Esophagus squamous epithelium (tissue), 5 donors: ENCODE measurements around the gene DMAC2. TPM values are rescaled to one million over a fixed set of nuclear protein-coding genes. Genes with fewer than 3 reads are reported as not detected.
"Not testable (repeated sequence)": the region's sequence is repeated elsewhere in the genome, so short reads cannot be mapped to it uniquely, and the experiment has no call there.

Experiments
- DNase-seq: peaks from one replicate; lab custom pipeline; 2025; lab: John Stamatoyannopoulos, UW
- H3K27ac ChIP-seq, 4 donors: fragments of 200-600 bp; sonication (generic); one replicate each; pipeline ENCODE4 v1.5.1; 2016 to 2019; ENCODE audit warnings: mild to moderate bottlenecking in 1 of 4
- H3K27me3 ChIP-seq, 4 donors: fragments of 200-600 bp; sonication (generic); 1 replicate in 3 of 4; 2 replicates in 1 of 4; pipeline versions ENCODE4 v1.5.1 to v1.6.0; 2017 to 2021; ENCODE audit warnings: antibody characterized with exemption in 1 of 4
- H3K36me3 ChIP-seq, 3 donors: fragments of 200-600 bp; sonication (generic); one replicate each; pipeline ENCODE4 v1.5.1; 2016 to 2019
- H3K4me1 ChIP-seq, 3 donors: fragments of 200-600 bp; sonication (generic); one replicate each; pipeline ENCODE4 v1.5.1; 2017 to 2019
- H3K4me3 ChIP-seq, 4 donors: fragments of 200-600 bp; sonication (generic); 1 replicate in 3 of 4; 2 replicates in 1 of 4; pipeline ENCODE4 v1.5.1; 2016 to 2019; ENCODE audit warnings: mild to moderate bottlenecking in 2 of 4, moderate library complexity in 1 of 4
- H3K9me3 ChIP-seq, 3 donors: fragments of 200-600 bp; sonication (generic); one replicate each; pipeline ENCODE4 v1.5.1; 2016 to 2019
- POLR2A ChIP-seq, 4 donors: fragments of 450-650 bp; IDR thresholded peaks; one replicate each; pipeline ENCODE4 v1.6.1; 2017; ENCODE audit warnings: antibody characterized with exemption in 4 of 4, mild to moderate bottlenecking in 4 of 4, moderate library complexity in 3 of 4
- WGBS, 2 donors: methylation state at CpG; one replicate each; pipeline ENCODE4 v1.1.5; 2018; 5-methylcytosine and 5-hydroxymethylcytosine counted together
- intact Hi-C: fragments of 100-400 bp; cut with DNase I; formaldehyde crosslinking; loops from one replicate; pipeline ENCODE4 v1.15.0; 2022
- total RNA-seq, 4 donors: library from RNA; depleted of rRNA; stranded (reverse); fragments of >200 nt; gene quantifications; one replicate each; pipeline ENCODE4 v1.1.0, GENCODE V29; 2016
- TF ChIP-seq, protein P1 (sequence below), 6 experiments: fragments of 450-650 bp in 4 of 6; fragments of 200-600 bp in 2 of 6; sonication (generic) in 2 of 6; IDR thresholded peaks; one replicate each; pipeline ENCODE4 v1.5.1; 2016 to 2019; ENCODE audit warnings: antibody characterized with exemption in 6 of 6, mild to moderate bottlenecking in 4 of 6, moderate library complexity in 4 of 6
- donor health status: DM: yes; HTN: yes; CAD: no.

DMAC2 gene
- 10 to 100 TPM; 25.1 to 41.4 (median 35.7) TPM for total RNA-seq

- peak in 2 of 4 donors; percentile 59 to 75 for TF ChIP-seq POLR2A (IDR thresholded peaks at IDR 0.05)
- TF ChIP-seq, protein P1, sequence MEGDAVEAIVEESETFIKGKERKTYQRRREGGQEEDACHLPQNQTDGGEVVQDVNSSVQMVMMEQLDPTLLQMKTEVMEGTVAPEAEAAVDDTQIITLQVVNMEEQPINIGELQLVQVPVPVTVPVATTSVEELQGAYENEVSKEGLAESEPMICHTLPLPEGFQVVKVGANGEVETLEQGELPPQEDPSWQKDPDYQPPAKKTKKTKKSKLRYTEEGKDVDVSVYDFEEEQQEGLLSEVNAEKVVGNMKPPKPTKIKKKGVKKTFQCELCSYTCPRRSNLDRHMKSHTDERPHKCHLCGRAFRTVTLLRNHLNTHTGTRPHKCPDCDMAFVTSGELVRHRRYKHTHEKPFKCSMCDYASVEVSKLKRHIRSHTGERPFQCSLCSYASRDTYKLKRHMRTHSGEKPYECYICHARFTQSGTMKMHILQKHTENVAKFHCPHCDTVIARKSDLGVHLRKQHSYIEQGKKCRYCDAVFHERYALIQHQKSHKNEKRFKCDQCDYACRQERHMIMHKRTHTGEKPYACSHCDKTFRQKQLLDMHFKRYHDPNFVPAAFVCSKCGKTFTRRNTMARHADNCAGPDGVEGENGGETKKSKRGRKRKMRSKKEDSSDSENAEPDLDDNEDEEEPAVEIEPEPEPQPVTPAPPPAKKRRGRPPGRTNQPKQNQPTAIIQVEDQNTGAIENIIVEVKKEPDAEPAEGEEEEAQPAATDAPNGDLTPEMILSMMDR (IDR thresholded peaks at IDR 0.05) = peak; percentile 20 to 60 (median 46)
- intact Hi-C loops = loop anchor here (10.0 kb wide), 1 partner anchor 125 kb away; no protein-coding TSS in a partner anchor
- Histone ChIP-seq H3K27me3 (peaks cover 0 to 14% (median 0%) of the 10 kb centered on the region in 4 donors), H3K9me3 (no peaks in the 10 kb centered on the region), H3K4me3 (peak within 1 kb of the TSS; percentile 74 to 95 (median 82)), H3K27ac (peak within 1 kb of the TSS; percentile 97 to 98 (median 97)), H3K36me3 (peaks cover 0 to 35% (median 0%) of the 10 kb centered on the region in 3 donors), H3K4me1 (peaks cover 5 to 31% (median 7%) of the 10 kb centered on the region in 3 donors)
- DNase-seq = peak; percentile 86
- WGBS, 2 donors = 0 to 1% methylated on average over 15 to 17 of the region's 40 CpGs
These were observed at the start of gene DMAC2 for GRCh38 chr19:41439441-41440222. TSS of gene DMAC2 (minus strand) at chr19:41439912. CDS start at chr19:41439899, 13 bp downstream.

- H3K27ac ChIP-seq, DNase-seq, H3K4me1 ChIP-seq, H3K36me3 ChIP-seq, H3K4me3 ChIP-seq, H3K9me3 ChIP-seq, intact Hi-C loops: not testable (repeated sequence)
- peaks cover 0 to 41% (median 0%) of the 10 kb centered on the region in 4 donors for H3K27me3 ChIP-seq
- WGBS, 2 donors = 84% methylated on average over 4 of the region's 4 CpGs
These were observed 47.2 kb upstream of the DMAC2 start for GRCh38 chr19:41486953-41487352.

GRCh38 chr19:41484822-41485221 is 45.1 kb upstream of the DMAC2 start:
- Histone ChIP-seq H3K36me3 (no peaks in the 10 kb centered on the region), H3K4me1 (peaks cover 0 to 6% (median 0%) of the 10 kb centered on the region in 3 donors), H3K9me3 (peaks cover 0 to 10% (median 0%) of the 10 kb centered on the region in 3 donors), H3K27ac (no peak overlapping the region), H3K27me3 (peaks cover 0 to 59% (median 0%) of the 10 kb centered on the region in 4 donors), H3K4me3 (no peak overlapping the region)
- WGBS, 2 donors = 67 to 85% methylated on average over 4 of the region's 4 CpGs
- no peak for DNase-seq
- intact Hi-C loops = no loop called here
- TF ChIP-seq POLR2A (IDR thresholded peaks at IDR 0.05) = no peak
- TF ChIP-seq, protein P1 (IDR thresholded peaks at IDR 0.05) = no peak

DNA sequence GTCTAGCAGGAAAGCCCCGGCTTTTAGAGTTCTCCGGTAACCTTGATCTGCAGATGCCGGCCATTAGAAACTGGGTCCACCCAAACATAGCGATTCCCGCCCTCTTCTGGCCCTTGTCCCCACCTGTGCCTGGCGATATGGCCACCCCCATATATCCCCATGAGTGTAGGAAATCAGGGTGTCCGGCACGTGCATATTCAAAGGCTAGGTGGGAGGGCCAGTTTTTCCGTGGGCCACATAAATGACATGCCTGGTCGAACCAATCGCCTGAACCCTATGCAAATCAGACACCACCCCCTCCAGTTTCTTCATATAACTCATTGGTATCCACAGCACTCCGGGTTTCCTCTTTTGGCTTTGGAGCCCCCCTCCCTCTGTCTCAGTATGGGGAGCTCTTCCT is 40.6 kb upstream of the DMAC2 start:
- 78 to 81% methylated on average over 8 to 12 of the region's 12 CpGs for whole genome bisulfite sequencing, 2 donors

GRCh38 chr19:41479757-41480191 is 40.1 kb upstream of the DMAC2 start:
- H3K4me3 ChIP-seq = no peak overlapping the region
- H3K27me3 ChIP-seq = peaks cover 0 to 67% (median 0%) of the 10 kb centered on the region in 4 donors
- no peaks in the 10 kb centered on the region for H3K36me3 ChIP-seq
- TF ChIP-seq POLR2A (IDR thresholded peaks at IDR 0.05) = no peak
- TF ChIP-seq, protein P1 (IDR thresholded peaks at IDR 0.05) = no peak
- WGBS, 2 donors = 46 to 67% methylated on average over 8 of the region's 8 CpGs
- intact Hi-C loops = no loop called here
- no peaks in the 10 kb centered on the region for H3K9me3 ChIP-seq
- peaks cover 0 to 6% (median 0%) of the 10 kb centered on the region in 3 donors for H3K4me1 ChIP-seq
- no peak for DNase-seq
- peak overlapping the region in 3 of 4 donors; percentile 55 to 70 (median 68) for H3K27ac ChIP-seq

More for the DNA sequence above, 40.6 kb upstream of the DMAC2 start:
- intact Hi-C loops = no loop called here
- H3K9me3 ChIP-seq = no peaks in the 10 kb centered on the region
- H3K4me3 ChIP-seq = no peak overlapping the region
- peak overlapping the region in 3 of 4 donors; percentile 55 to 70 (median 68) for H3K27ac ChIP-seq
- H3K27me3 ChIP-seq = peaks cover 0 to 66% (median 0%) of the 10 kb centered on the region in 4 donors
- no peaks in the 10 kb centered on the region for H3K36me3 ChIP-seq
- no peak for DNase-seq
- H3K4me1 ChIP-seq = peaks cover 0 to 6% (median 0%) of the 10 kb centered on the region in 3 donors
- TF ChIP-seq, protein P1 (IDR thresholded peaks at IDR 0.05) = no peak
- TF ChIP-seq POLR2A (IDR thresholded peaks at IDR 0.05) = no peak
